Spleen (tissue), 7 donors: ENCODE results near the gene SNX1.

Experiments
- POLR2A ChIP-seq, 3 donors: fragments of 450-650 bp; IDR thresholded peaks; one replicate each; pipeline ENCODE4 v1.5.1; 2017; ENCODE audit warnings: antibody characterized with exemption in 3 of 3, mild to moderate bottlenecking in 1 of 3
- POLR2AphosphoS5 ChIP-seq, 3 donors: sonication (generic); formaldehyde crosslinking; IDR thresholded peaks; one replicate each; pipeline ENCODE4 v1.5.1; 2017; ENCODE audit warnings: antibody characterized with exemption in 3 of 3
- TF ChIP-seq, protein P1 (sequence below), 11 experiments: fragments of 200-600 bp in 7 of 11; fragments of 450-650 bp in 4 of 11; sonication (generic) in 4 of 11; IDR thresholded peaks in 8 of 11; conservative IDR thresholded peaks in 3 of 11; 1 replicate in 7 of 11; 2 replicates in 4 of 11; pipeline versions ENCODE4 v1.4.0 to v1.8.0; 2016 to 2021; ENCODE audit warnings: antibody characterized with exemption in 11 of 11, inconsistent platforms in 4 of 11, mild to moderate bottlenecking in 1 of 11
- donor health status: DM: no; HTN: no; CAD: no; lungs with moderate emphysema.
- donor health status: DM: no; HTN: no; CAD: no.
- donor health status: DM: no; HTN: no; CAD: no.

DNA sequence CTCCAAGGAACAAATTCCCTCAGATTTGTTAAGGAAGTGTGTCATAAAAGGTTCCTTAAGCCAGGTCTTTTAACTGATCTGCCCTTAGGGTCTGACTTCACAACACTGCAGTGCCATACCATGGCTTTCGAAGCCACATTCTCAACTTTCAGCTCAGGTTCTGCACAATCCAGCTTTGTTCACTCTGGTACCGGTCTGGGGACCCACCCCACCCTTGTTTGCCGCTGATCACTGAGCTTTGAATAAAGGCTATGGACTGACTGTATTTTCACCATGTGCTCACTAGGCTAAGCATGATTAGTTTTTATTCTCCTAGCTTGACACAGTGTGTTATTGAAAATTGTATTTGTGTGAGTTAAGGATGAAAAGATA lies 15.9 kb downstream of the SNX1 start:
- TF ChIP-seq, protein P1, sequence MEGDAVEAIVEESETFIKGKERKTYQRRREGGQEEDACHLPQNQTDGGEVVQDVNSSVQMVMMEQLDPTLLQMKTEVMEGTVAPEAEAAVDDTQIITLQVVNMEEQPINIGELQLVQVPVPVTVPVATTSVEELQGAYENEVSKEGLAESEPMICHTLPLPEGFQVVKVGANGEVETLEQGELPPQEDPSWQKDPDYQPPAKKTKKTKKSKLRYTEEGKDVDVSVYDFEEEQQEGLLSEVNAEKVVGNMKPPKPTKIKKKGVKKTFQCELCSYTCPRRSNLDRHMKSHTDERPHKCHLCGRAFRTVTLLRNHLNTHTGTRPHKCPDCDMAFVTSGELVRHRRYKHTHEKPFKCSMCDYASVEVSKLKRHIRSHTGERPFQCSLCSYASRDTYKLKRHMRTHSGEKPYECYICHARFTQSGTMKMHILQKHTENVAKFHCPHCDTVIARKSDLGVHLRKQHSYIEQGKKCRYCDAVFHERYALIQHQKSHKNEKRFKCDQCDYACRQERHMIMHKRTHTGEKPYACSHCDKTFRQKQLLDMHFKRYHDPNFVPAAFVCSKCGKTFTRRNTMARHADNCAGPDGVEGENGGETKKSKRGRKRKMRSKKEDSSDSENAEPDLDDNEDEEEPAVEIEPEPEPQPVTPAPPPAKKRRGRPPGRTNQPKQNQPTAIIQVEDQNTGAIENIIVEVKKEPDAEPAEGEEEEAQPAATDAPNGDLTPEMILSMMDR (IDR thresholded peaks at IDR 0.05 in 8 of 11, conservative IDR thresholded peaks at IDR 0.05 in 3 of 11), result no peak
- no peak for TF ChIP-seq POLR2A (IDR thresholded peaks at IDR 0.05)
- no peak for TF ChIP-seq POLR2AphosphoS5 (IDR thresholded peaks at IDR 0.05)
